ENCODE results near the gene TLL2. TPM values are rescaled to one million over a fixed set of nuclear protein-coding genes. Genes with fewer than 3 reads are reported as not detected.

Gene TLL2
- total RNA-seq, 1 experiment from 2014 or later: 9.1 TPM

- Mint-ChIP-seq H3K27ac (no peak overlapping the region), H3K27me3 (ENCODE audit: low read depth) (no peaks in the 10 kb centered on the region; the same call in 1 of the 2 replicates), H3K36me3 (no peaks in the 10 kb centered on the region), H3K4me1 (peaks cover 40% of the 10 kb centered on the region), H3K9me3 (no peaks in the 10 kb centered on the region), H3K4me3 (no peak overlapping the region)
- TF ChIP-seq ZNF232 (CRISPR knock-in tag; IDR thresholded peaks at IDR 0.05): no peak
- no peak for TF ChIP-seq ATF3 (CRISPR knock-in tag; conservative IDR thresholded peaks at IDR 0.05)
- no peak for TF ChIP-seq SOX15 (CRISPR knock-in tag; IDR thresholded peaks at IDR 0.05)
- TF ChIP-seq NR3C1 (CRISPR knock-in tag; conservative IDR thresholded peaks at IDR 0.05; ENCODE audit: low read depth): no peak
- TF ChIP-seq NR1H2 (CRISPR knock-in tag; IDR thresholded peaks at IDR 0.05): no peak
- TF ChIP-seq OVOL2 (CRISPR knock-in tag; IDR thresholded peaks at IDR 0.05; ENCODE audit: borderline replicate concordance): no peak
- no peak for TF ChIP-seq ZNF219 (CRISPR knock-in tag; IDR thresholded peaks at IDR 0.05; ENCODE audit: borderline replicate concordance)
- no peak for TF ChIP-seq ZNF263 (CRISPR knock-in tag; IDR thresholded peaks at IDR 0.05; ENCODE audit: low read depth)
- no peak for TF ChIP-seq ZMAT4 (CRISPR knock-in tag; IDR thresholded peaks at IDR 0.05)
- TF ChIP-seq SP1 (CRISPR knock-in tag; conservative IDR thresholded peaks at IDR 0.05): no peak
- TF ChIP-seq ZNF396 (CRISPR knock-in tag; IDR thresholded peaks at IDR 0.05; ENCODE audit: borderline replicate concordance): no peak
- no peak for TF ChIP-seq E2F1 (CRISPR knock-in tag; IDR thresholded peaks at IDR 0.05)
- no peak for TF ChIP-seq PRDM15 (CRISPR knock-in tag; IDR thresholded peaks at IDR 0.05)
- no peak for TF ChIP-seq IRF2 (CRISPR knock-in tag; IDR thresholded peaks at IDR 0.05; ENCODE audit: borderline replicate concordance, low read depth)
- TF ChIP-seq JUN (CRISPR knock-in tag; IDR thresholded peaks at IDR 0.05): no peak
- TF ChIP-seq NFYB (CRISPR knock-in tag; conservative IDR thresholded peaks at IDR 0.05; ENCODE audit: low read depth): no peak
- no peak for TF ChIP-seq AR (CRISPR knock-in tag; IDR thresholded peaks at IDR 0.05)
- TF ChIP-seq ZBTB43 (CRISPR knock-in tag; IDR thresholded peaks at IDR 0.05): no peak
- no peak for TF ChIP-seq ZNF138 (CRISPR knock-in tag; conservative IDR thresholded peaks at IDR 0.05)
- no peak for TF ChIP-seq ZNF317 (CRISPR knock-in tag; IDR thresholded peaks at IDR 0.05; ENCODE audit: borderline replicate concordance, low read depth)
- CTCF ChIA-PET: interaction anchor here (1.2 to 5.5 kb wide), 5 partner anchors 14 to 120 kb away, joined by 7 to 46 read pairs (median 12); partner anchors contain the start of gene TLL2
- POLR2A ChIA-PET: no interaction called here
- ATAC-seq (no peak), DNase-seq (ENCODE audit: low spot score) (no peak)
Observed at GRCh38 chr10:96495544-96495943, 18.2 kb downstream of the TLL2 start.

Data from WTC11 (cell line).